Epithelial cell of prostate (primary cell): Measurements from ENCODE around the gene PSME3.
A peak's percentile ranks its signal among the peaks of the same experiment; 100 is the strongest.

ENCODE experiments used
- DNase-seq: peaks from one replicate; pipeline ENCODE4 v3.0.0-alpha.2; 2011; ENCODE audit warnings: low read depth, low spot score
- H3K27ac ChIP-seq: fragments of 450-650 bp; 2 replicates; pipeline ENCODE4 v1.5.1; 2017; ENCODE audit warnings: mild to moderate bottlenecking

Gene PSME3

GRCh38 chr17:42814633-42815399 lies 18.4 kb upstream of the PSME3 start:
- no peak overlapping the region for H3K27ac ChIP-seq
- no peak for DNase-seq

GRCh38 chr17:42817866-42818265 lies 15.3 kb upstream of the PSME3 start:
- DNase-seq: peak; percentile 36
- peak overlapping the region; percentile 67 for H3K27ac ChIP-seq

DNA sequence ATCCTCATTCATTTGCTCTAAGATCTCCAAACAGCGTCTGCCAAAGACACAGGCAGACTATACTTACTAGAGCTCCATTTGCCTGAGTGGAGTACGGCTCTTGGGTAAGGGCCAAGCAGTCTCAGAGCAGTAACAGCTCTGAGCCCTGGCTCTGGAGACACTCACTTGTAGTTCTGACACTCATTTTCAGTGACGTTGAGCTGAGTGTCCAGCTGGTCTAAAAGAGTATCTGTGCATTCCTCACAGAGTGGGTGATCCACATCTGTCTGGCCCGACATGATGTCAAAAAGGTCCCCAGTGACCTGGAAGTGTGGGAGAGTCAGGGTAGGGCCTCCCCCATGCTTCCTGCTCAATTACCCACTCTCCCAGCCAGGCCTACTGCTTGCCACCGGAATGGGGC lies 14.8 kb upstream of the PSME3 start:
- no peak for DNase-seq
- H3K27ac ChIP-seq: peak overlapping the region; percentile 67

- H3K27ac ChIP-seq: no peak overlapping the region
- DNase-seq: no peak
Observed at GRCh38 chr17:42819939-42820535, 13.2 kb upstream of the PSME3 start.

- DNase-seq: no peak
- H3K27ac ChIP-seq: no peak overlapping the region
Observed at GRCh38 chr17:42821176-42821575, 12.0 kb upstream of the PSME3 start.

- DNase-seq: no peak
- H3K27ac ChIP-seq: no peak overlapping the region
Observed at GRCh38 chr17:42827472-42827871, 5.7 kb upstream of the PSME3 start.

DNA sequence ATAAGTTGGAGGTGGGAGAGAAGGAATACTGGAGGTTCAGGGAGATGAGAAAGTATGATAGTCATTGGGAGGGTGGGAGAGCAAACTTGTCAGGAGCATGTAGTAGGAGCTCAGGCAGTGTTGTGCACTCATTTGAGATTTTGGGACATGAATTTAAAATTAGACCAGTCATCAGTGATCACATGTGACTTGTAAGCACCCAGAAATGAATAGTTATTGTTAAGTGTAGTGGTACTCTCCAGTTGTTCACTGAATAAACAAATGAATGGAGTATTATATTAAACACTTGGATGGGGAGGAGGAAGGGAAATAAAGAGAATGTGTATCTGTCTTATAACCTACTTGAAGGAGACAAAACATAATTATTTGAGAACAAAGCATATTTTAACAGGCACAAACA lies 2.2 kb upstream of the PSME3 start:
- DNase-seq: no peak
- no peak overlapping the region for H3K27ac ChIP-seq

- DNase-seq: no peak
Observed at GRCh38 chr17:42832213-42832933, 824 bp upstream of the PSME3 start.

GRCh38 chr17:42833767-42834422 lies 698 bp downstream of the PSME3 start:
- DNase-seq: no peak
- H3K27ac ChIP-seq: peak overlapping the region; percentile 71

More at GRCh38 chr17:42832213-42832933, 824 bp upstream of the PSME3 start:
- H3K27ac ChIP-seq: peak overlapping the region; percentile 71

- DNase-seq: no peak
- no peak overlapping the region for H3K27ac ChIP-seq
Observed at GRCh38 chr17:42835732-42836131, 2.5 kb downstream of the PSME3 start.

DNA sequence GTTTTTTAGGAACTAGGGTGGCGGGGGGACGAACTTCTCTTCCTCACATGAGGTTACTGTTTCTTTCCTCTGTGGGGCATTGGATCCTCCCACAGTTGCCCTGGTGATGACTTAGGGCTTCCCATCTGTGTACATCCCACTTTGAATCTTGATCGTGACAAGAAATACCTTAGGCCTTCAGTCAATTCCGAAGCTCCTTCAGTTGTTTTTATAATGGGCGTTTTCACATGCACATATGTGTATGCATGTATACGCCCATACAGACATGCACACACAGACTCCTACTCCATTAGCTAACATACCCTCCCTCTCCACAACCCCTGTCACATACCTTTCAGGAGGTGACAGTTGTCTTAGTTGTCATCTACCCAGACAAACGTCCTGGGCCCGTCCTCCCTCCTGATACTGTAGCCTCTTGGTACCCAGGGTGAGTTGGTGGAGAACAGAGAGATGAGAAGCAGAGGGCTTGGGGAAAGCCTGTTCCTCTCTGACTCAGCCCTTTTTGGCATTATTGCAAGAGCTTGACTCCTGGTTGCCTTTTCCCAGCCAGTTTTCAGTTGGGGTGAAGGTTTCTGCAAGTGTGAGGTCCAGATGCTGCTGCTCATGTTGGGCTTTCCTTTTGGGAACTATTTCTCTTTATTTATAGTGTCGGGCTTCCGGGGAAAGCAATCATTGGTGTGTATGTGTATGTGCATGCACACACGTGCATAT lies 8.9 kb downstream of the PSME3 start:
- no peak overlapping the region for H3K27ac ChIP-seq
- DNase-seq: no peak

DNA sequence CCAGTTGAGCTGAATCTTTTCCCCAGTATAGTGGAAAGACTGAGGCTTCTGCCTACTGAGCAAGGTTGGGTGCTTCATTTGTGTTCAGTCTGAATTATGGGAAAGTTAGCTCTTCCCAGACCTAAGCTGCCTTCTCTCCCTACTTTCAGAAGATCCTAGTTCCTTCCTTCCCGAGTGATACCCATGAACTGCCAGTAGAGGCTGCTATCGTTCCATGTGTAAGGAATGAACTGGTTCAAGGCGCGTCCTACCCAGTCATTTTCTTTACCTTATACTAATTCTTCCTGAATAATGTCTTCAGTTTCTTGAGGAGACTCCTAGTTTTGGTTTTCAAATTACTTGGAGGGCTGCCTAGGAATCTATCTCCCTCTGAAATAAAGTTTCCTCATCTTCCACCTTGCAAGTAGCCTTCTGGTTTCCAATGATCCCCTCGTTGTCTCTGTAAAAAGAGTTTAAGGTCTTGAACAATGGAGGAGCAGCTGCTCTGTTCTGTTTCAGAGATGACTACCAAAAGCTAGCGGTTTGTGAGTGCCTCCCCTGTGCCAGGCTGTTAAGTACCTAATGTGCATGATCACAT lies 10.2 kb downstream of the PSME3 start:
- H3K27ac ChIP-seq: no peak overlapping the region
- no peak for DNase-seq

GRCh38 chr17:42844271-42844670 lies 11.1 kb downstream of the PSME3 start, which contains the start of gene AOC2:
Gene AOC2 (plus strand): TSS chr17:42844580. CDS start chr17:42844627, 47 bp downstream.
- DNase-seq: no peak
- no peak within 1 kb of the TSS for H3K27ac ChIP-seq

GRCh38 chr17:42844761-42845555 lies 11.8 kb downstream of the PSME3 start:
- H3K27ac ChIP-seq: no peak overlapping the region
- DNase-seq: no peak

- no peak for DNase-seq
- no peak overlapping the region for H3K27ac ChIP-seq
Observed at GRCh38 chr17:42845556-42845917, 12.3 kb downstream of the PSME3 start.

DNA sequence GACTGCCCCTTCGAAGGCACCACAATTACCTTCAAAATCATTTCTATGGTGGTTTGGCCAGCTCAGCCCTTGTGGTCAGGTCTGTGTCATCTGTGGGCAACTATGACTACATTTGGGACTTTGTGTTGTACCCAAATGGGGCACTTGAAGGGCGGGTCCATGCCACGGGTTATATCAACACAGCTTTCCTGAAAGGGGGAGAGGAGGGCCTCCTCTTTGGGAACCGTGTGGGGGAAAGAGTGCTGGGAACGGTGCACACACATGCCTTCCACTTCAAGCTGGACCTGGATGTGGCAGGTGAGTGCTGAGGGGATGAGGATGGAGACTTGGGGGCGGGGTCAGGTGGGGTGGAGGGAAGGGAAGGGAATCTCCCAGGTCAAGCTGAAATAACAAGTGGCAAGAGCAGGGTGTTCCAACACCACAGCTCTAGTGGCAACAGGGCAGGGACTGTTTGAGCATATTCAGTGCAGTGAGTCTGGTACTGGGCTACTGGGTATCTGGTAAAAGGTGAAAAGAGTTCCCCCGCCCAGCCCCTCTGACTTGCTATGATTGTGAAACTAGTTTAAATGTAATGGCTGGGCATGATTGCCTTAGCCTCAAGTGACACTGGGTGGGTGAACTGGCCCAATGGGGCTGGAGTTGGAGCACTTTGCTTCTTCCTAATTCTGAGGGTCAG lies 12.9 kb downstream of the PSME3 start:
- no peak for DNase-seq

DNA sequence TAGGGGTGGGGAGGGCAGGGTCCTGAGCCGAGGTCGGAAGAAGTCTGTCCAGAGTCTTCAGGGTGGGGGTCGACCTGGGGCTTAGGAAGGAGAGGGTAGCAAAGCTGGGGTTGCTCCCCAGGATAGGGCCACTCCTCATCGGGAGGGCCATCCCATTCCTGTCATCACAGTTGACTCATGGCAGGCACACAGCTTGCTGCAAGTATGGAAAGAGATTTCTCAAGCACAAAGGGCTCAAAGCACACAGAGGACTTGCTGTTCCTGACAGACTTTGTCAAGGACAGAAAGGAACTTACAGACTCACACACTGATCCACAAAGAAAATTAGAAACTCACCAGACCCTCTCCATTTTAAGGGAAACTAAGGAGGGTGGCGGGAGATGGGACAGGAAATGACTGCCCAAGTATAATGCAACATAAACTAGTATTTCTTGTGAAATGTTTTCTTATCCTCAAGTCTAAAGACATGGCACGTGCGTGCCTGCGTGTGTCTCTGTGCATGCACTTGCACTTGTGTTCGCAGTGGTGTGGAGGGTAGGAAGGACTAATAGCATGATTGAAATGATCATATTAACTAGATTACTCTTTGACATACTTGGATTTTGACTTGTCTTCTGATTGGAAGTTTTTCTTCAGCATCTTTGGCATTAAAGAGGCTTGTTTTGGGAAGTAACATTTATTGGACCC lies 13.5 kb downstream of the PSME3 start:
- DNase-seq: no peak
- peak overlapping the region; percentile 31 for H3K27ac ChIP-seq

More for the DNA sequence above, 12.9 kb downstream of the PSME3 start:
- H3K27ac ChIP-seq: peak overlapping the region; percentile 31

GRCh38 chr17:42848093-42848492 lies 14.9 kb downstream of the PSME3 start:
- H3K27ac ChIP-seq: no peak overlapping the region
- no peak for DNase-seq
